HG02642 (cell line): Measurements from ENCODE around the gene CDH4.

ENCODE experiments used
- ATAC-seq: cut with Tn5 transposase; IDR thresholded peaks from one replicate; pipeline ENCODE4 v1.9.1; 2021; ENCODE audit warnings: mild to moderate bottlenecking; ENCODE audit not compliant: unreplicated experiment, poor library complexity

The CDH4 gene

DNA sequence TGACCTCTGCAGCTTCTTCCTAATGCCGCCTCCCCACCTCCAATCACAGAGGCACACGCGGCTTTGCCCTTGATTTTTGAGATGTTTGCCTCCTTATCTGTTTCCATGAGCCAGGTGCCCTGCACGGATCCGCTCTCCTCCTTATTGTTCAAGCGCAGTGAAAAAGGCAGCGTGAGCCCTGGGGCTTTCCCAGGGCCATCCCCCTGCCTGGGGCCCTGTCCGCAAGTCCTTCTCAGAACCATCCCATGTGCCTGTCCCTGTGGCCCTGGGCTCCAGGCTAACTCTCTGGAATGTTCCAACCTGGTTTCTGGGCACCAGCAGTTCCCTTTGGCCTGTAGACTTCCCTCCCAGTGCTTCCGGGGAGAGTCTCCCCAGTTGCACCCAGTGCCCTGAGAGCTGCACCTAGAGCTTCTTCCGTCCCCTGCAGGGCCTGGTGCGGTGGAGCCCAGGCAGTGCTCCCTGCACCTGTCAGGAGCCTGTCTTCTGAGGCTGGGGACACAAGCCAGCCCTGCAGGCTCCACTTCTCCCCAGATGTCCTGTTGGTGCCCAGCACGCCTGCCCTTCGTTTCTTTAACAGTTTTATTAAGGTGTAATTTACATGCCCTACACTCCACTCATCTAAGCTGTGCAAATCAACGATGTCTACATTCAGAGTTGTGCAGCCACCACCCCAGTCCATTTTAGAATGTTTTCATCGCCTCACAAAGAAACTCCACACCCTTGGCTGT, 330.3 kb downstream of the CDH4 start:
- no peak for ATAC-seq

DNA sequence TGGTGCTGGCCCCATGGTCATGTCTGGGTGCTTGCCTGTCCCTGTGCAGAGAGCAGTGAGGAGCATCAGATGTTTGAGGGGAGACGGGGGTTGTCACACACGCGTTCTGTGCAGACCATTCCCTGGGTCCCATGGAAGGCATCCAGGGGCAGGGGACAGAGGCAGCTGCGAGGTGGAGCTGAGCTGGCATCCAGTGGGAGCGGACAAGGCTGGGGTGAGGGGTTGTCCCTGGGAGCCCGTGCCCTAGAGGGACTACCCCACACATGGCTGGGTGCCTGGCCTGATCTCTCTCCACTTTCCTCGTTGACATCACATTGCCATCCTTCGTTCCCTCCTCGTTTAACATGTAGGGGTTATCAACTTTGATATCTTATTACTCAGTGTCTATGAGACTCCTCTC, 331.3 kb downstream of the CDH4 start:
- ATAC-seq, result no peak

DNA sequence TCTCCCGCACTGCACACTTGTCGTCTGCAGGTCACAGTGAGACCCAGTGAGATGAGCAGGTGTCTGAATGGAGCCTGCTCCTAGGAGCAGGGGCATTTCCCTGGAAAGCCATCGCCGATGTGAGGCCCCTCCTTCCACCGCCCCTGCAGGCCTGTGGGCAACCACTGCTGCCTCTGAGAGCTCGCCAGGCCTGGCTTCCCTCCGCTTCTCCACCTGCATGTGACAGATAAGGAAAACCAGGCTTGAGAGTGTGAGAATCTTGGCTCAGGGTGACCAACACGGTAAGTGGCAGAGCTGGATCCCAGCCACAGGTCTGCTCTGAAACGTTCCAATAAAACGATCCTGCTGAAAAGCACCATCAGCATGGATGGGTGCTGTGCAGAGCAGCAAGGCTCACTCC, 332.8 kb downstream of the CDH4 start:
- no peak for ATAC-seq

DNA sequence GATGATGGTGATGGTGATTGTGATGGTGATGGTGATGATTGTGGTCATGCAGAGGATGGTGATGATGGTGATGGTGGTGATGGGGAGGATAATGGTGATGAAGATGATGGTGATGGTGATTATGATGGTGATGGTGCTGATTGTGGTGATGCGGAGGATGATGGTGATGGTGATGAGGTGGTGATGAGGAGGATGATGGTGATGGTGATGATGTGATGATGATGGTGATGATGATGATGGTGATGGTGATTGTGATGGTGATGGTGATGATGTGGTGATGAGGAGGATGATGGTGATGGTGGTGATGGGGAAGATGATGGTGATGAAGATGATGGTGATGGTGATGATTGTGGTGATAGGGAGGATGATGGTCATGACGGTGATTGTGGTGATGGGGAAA, 333.7 kb downstream of the CDH4 start:
- no peak for ATAC-seq

DNA sequence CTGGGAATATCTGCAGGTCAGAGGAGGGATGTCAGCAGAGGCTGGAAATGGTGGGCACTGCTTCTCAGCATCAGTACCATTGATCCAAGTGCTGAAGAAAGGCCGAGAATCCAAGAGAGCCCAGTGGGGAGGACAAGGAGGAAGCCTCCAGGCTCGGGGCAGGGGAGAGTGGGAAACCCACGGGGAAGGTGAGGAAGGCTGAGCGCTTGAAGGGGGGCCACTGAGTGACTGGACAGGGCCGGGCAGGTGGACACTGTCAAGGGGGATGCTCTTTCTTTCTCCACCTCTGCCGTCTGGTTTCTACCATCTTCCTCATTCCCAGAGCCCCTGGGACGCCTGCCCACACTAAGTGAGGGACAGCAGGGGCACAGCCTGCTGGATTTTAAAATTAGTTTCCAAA, 335.0 kb downstream of the CDH4 start:
- ATAC-seq, result no peak

DNA sequence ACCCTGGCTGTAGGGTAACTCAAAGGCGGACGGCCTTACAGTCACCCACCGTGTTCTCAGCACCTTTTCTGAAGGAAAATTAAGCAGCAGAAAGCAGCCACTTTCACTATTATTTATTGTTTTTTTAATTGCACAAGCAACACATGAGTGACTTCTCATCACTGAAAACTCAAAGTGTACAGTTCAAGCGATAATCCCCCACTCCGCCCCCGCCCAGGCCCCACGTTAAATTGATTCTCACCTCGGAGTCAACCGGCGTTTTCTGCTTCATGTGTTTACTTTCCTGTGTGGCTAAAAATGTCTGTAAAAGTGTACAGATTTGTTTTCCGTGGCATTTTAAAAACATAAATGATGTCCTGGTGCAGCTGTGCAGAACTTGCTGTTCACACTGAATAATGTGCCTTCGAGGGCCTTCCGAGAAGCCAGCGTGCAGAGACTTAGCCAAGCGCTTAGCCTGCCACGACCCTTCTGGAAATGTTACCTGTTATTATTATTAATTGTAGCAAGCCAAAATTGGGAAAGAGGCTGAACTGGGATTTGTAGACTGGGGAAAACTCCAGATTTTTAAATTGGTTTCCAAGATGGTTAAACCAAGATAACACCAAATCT, 335.7 kb downstream of the CDH4 start:
- no peak for ATAC-seq

DNA sequence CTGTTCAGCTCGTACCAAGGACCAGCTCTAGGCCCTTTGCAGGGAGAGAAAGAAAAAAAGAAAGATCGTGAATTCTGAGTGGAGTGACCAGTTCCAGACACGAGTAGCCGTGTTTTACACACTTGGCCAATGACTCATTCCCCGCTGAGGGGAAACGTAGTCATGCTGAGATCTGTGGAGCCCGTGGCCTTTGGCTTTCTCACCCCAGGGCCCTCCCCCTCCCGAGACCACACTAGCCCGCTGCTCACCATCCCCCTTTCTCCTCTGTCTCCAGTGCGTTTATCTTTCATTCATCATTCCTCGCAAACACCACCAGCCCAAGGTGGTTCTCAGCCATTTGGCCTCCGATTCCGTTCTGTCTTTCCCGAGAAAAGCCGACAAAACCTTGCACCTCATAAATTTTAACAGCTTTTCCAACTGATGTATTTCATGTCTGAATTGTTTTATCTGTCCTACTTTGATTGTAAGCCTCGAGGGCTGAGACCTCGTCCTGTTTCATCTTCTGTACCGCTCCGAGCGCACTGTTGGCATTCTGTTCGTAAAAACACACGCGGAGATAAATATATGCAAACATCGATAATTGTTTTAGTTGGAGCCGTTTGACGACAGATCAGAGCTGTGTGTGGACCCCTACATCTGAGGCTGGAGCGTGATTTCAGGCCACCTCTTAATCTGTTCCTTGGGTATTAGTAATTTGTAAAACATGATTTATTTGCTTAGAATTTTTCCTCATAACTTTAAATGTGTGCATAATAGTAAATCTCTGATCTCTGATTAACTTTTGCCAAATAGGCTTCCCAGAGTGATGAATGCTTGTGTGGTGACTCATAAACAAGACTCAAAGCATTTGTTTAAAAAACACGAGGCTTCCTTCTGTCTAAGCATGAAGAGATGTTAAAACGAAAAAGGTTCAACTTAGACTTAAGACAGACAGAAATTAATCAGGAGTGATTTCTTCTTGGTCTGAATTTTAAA, 336.6 kb downstream of the CDH4 start:
- ATAC-seq, result no peak

DNA sequence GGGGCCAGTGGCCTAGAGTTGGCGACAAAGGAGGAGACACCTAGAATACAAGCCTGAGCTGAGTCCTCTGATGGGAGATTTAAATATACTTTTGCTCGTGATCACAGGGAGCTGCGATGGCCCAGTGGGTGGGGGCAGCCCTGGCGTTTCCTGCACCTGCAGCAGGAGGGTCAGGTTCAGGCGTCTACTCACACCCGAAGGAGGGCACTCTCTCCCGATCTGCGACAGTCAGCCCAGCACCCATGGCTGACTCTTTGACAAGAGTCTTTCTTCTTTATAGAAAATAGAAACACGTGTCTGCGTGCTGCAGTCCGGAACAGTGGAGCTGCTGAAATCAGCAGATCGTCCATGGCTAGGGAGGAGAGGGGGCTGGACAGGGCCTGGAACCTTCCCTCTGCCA, 338.2 kb downstream of the CDH4 start:
- no peak for ATAC-seq

DNA sequence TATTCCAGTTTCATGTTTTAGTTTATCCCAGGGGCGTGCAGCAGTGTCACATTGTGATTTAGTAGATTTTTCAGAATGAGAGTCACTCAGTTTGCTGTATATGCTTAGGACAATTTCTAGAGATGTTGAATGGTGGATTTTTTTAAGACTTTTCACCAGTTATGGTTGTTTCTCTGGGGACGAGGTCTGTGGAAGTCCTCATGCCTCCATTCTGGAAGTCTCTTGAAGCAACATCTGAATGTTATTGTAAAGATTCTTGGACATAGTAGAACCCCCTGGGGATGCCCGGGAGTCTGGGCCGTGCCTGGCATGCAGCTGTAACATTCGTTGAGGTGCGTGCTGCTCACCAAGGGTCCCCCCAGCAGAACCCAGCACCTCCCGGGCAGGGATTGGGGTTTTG, 341.5 kb downstream of the CDH4 start:
- ATAC-seq, result no peak

DNA sequence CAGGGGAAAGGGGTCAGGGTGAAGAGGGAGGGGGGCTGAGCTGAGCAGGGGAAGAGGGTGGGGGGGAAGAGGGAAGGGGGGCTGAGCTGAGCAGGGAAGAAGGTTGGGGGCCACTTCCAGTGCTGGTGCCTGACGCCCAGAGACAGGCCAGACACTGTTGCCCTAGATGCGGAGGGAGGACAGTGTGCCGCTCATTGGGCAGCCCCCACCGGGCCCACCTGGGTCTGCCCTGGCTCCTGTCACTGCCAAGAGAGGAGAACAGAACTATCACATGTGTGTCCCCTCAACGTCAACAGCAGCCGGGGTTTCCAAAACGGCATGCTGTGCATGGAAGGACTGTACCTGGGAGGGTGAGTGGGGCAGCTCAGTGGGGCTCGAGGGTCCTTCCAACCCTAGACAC, 342.1 kb downstream of the CDH4 start:
- no peak for ATAC-seq

DNA sequence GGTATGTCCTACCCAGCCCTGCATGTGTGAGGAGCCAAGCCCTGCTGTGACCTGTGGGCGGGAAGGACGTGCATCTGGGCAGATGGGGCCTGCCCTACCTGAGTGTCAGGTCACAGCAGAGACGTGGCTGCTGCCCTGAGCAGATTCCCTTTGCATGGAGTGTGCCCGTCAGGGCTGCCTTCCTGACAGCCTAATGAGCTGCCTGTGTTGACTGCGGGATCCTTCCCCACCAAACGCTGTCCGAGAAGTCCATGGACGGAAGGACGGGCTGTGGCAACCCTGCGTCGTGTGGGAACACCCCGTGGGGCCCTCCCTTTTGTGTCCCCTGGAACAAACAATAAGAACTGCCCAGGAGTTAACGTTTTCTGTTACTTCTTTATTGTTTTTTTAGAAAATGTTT, 343.2 kb downstream of the CDH4 start:
- ATAC-seq, result no peak

DNA sequence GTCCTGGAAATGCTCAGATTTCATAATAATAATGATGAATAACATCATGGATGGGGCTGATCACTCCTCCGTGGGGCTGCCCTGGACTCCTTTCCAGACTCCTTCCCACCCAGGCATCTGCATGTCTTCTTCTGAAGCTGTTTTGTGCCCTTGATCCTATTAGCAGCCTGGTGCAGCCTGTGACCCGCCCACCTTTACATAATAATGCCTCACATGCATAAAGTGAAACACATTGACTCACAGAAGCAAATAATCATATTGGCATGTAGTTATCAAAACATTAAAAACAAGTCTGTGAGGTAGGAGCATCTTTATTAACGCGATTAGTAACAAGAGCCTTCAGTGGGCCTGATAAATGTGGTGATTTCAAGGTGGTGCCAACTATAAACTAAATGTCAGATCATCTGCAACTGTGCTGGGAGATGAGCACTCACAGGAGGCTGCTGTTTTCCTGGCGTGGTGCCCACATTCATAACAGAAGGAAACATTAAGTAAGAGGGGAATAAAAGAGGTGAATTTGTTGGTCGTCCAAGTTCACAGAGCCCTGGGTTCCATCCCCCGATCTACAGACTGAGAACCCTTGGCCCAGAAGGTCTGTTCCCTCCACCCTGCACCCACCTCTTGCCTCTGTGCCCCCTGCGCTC, 344.7 kb downstream of the CDH4 start:
- no peak for ATAC-seq

DNA sequence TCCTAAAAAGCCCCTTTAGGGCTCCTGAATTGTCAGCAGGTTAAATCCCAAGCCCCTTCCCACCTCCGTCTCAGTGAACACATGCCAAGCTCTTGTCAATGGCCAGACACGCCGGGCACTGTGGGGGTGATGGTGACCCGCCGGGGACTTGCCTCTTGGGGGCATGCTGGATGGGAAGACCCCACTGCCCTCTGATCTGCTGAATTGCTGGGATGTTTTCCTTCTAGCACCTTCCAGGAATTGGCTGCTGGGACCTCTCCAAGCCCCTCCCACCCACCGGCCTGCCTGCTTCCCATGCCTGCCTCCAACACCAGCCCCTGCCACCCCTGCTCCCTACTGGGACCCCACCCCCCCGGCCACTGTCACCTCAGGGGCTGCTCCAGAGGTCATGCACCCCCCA, 345.9 kb downstream of the CDH4 start:
- no peak for ATAC-seq

DNA sequence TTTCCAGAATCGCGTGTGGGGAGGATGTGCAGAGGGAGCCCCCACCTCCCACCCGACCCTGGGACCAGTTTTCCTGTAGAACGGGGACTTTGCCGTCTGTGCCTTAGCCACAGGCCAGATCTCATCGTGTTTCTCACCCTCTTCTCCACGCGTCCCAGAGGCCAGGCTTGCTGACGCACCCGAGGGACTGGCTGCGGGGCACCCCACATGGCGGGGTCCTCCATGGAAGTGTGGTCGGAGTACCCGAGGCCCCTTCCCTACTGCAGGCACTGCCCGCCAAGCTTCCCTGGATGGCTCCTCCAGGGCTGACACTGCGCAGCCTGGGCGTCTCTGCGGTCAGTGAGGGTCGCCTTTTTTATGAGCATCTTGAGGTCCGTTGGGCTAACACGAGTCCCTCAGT, 346.5 kb downstream of the CDH4 start:
- no peak for ATAC-seq

DNA sequence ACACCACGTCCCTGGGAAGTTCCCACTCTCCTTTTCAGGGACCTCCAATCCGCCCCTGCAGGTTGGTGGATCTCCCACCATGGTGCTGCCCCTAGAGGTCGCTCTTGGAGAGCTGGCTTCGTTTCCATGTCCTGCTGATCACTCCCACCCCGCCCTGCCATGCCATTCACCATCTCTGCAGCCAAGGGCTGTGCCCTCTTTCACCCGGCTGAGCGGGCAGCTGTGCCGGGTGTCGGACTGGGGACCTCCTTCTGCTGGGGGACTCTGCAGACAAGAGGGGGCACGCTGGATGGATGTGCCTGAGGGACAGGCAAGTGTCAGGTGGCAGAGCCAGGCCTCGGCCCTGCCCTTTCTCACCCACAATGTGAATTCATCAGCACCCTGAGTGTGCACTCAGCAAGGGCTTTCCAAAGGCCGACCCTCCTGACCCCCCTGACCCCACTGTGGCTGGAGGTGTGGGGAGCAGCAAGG, 347.0 kb downstream of the CDH4 start:
- ATAC-seq, result no peak

DNA sequence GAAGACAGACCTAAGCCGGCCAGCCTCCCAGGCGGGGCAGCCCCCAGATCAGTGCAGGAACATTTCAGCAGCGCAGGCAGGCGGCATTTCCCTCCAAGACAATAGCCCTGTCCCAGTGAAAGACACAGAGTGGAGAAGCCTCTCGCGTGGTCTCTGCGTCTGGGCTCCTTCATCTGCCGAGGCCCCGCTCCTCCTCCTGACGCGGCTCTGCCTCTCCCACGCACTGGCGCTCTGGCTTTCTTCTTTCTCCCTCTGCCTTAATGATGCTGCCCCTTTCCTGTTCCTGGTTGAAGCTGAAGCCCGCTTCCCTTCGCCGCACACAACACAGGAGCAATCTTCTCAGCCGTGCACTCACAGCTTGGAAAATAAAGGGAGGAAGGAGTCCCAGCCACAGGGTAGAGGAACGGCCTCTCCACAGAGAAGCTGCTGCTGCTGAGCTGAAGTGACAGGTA, 347.5 kb downstream of the CDH4 start:
- ATAC-seq, result no peak

DNA sequence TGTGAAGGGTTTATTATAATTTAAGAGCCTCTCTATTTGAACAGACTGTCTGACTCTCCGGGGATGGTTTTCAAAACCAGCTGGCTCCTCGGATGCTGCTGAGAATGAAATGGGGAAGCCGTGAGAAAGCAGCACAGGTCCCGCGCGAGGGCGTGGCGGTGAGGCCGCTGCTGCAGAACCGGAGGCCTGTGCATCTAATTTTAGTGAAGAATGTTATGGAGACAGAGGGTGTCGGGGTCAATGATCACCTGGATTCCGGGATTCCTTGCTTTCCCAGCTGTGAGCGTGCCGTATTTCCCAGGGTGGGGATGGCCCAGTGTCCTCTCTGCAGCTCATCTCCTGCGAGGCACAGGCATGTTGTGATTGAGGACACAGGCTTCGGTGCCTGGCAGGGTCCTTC, 348.0 kb downstream of the CDH4 start:
- ATAC-seq, result no peak

DNA sequence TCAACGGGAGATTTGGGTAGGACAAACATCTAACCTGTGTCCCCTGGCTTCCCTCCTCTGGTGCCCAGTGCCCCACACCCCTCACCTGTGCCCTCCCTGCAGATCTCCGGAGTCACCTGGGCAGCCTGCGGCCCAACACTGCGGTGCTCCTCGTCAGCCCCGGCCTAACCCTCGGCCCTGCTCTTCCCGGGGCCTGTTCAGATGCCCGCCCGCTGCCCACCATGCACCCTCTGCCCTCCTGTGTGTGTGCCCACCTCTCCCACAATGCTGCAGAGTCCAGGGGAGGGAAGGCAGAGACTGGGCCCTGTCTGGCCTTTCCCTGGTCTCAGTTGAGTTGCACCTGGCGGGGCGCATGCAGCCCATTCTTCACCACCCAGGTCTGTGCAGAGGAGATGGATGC, 349.3 kb downstream of the CDH4 start:
- no peak for ATAC-seq

DNA sequence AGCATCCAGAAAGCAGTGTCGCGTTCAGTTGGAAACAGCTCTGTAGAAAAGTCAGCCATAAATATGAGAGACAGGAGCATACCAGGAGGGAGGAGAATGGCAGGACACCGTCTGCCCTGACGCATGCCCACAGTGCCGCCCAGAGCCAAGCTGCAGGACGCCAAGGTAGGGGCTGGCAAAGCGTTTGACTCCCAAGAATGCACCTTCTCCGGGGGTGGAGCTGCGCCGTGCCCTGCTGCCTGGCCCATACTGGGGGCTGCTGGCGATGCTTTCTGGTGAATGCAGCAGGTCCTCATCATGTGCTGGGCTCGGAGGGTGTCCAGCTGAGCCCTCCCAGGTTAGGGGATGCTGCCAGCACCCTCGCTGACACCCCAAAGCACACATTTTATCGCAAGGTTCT, 349.8 kb downstream of the CDH4 start:
- no peak for ATAC-seq

DNA sequence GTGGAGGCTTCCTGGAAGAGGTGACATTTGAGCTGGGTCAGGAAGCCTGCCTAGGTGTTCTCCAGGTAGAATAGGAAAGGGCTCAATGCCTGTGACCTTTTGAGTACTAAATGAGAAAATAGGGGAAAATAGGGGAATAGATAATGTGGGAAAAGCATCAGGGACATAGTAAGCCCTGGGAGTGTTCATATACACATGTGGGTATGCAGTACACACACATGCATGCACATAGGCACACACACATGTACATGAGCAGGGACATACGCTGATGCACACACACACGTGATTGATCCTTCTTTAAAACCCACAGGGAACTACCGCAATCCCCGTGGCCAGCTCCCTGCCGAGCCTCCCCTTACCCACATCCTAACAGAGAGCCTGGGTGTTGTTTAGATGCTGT, 351.7 kb downstream of the CDH4 start:
- ATAC-seq, result no peak

DNA sequence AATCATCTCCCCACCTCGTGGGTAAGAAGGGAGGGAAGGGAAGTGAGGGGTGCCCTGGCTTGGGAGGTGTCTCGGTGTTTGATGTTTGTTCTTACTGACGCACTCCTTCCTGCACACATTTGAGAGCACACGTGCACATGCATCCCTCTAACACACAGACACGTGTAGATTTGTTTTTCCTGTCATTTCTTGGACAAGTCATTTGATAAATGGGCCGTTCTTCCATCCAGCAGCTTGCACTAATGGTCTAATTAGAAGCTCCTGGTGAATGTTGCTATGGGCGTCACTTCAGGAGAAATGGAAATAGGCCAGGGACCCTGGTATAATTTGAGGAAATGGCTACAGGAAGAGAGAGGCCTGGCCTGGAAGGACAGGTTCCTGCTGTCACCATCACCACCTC, 352.5 kb downstream of the CDH4 start:
- ATAC-seq, result no peak
